Transverse colon (tissue), 3 donors: ENCODE data around the gene TNRC6A.

Experiments used
- POLR2A ChIP-seq: fragments of 450-650 bp; IDR thresholded peaks from one replicate; pipeline ENCODE4 v1.6.1; 2016; ENCODE audit warnings: antibody characterized with exemption, mild to moderate bottlenecking, moderate library complexity
- TF ChIP-seq, protein P1 (sequence below), 5 experiments: fragments of 200-600 bp in 3 of 5; fragments of 450-650 bp in 2 of 5; sonication (generic) in 3 of 5; IDR thresholded peaks; 1 replicate in 2 of 5; 2 replicates in 3 of 5; pipeline ENCODE4 v1.5.1; 2016 to 2017; ENCODE audit warnings: antibody characterized with exemption in 5 of 5, inconsistent platforms in 3 of 5, mild to moderate bottlenecking in 2 of 5, moderate library complexity in 1 of 5

DNA sequence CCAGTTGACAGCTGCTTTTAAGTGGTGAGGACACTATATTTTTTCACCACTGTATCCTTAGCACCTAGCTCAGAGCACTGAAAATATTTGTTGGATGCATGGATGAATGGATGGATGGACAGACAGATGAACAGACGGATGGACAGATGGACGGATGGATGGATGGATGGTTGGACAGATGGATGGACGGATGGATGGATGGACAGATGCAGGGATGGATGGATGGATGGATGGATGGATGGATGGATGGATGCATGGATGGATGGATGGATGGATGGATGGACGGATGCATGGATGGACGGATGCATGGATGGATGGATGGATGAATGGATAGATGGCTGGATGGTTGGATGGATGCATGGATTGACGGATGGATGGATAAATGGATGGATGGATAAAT, 103.9 kb downstream of the TNRC6A start:
- TF ChIP-seq, protein P1, sequence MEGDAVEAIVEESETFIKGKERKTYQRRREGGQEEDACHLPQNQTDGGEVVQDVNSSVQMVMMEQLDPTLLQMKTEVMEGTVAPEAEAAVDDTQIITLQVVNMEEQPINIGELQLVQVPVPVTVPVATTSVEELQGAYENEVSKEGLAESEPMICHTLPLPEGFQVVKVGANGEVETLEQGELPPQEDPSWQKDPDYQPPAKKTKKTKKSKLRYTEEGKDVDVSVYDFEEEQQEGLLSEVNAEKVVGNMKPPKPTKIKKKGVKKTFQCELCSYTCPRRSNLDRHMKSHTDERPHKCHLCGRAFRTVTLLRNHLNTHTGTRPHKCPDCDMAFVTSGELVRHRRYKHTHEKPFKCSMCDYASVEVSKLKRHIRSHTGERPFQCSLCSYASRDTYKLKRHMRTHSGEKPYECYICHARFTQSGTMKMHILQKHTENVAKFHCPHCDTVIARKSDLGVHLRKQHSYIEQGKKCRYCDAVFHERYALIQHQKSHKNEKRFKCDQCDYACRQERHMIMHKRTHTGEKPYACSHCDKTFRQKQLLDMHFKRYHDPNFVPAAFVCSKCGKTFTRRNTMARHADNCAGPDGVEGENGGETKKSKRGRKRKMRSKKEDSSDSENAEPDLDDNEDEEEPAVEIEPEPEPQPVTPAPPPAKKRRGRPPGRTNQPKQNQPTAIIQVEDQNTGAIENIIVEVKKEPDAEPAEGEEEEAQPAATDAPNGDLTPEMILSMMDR (IDR thresholded peaks at IDR 0.05): no peak
- no peak for TF ChIP-seq POLR2A
